GM13977 (cell line): ENCODE measurements around the gene COX10.

ENCODE experiments used
- DNase-seq: peaks from one replicate; pipeline ENCODE4 v3.0.0; 2012; ENCODE audit warnings: low spot score
- in situ Hi-C: fragments of 300-500 bp; cut with MboI; formaldehyde crosslinking; loops from one replicate; pipeline ENCODE4 v1.12.0; 2022; ENCODE audit warnings: low sequenced_read_pairs, low pct_unique_long_range_greater_than_20kb, mixed read lengths, inconsistent platforms; ENCODE audit not compliant: unreplicated experiment
- TF ChIP-seq, protein P1 (sequence below): IDR thresholded peaks from 2 replicates; pipeline ENCODE4 v1.5.1; 2012; ENCODE audit warnings: mild to moderate bottlenecking, control low read depth; ENCODE audit not compliant: insufficient read depth; ENCODE audit errors: extremely low read depth, missing control alignments

The COX10 gene

DNA sequence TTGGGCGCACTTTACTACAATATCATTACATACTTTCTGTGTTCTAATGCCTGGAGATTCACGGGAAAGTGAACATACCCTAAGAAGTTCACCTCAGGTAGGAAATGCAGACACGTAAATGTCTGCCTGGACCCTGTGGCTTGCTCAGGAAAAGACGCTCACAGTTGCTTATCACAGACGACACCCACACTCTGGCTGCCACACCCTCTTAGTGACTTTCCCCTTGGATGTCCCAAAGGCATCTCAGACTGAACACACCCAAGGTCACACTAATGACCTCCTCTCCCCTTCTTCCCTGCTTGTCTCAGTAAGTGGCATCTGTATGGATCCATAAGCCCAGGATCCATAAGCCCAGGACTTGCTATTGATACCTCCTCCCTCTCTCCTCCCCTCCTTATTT, 134.8 kb downstream of the COX10 start:
- DNase-seq: no peak
- TF ChIP-seq, protein P1, sequence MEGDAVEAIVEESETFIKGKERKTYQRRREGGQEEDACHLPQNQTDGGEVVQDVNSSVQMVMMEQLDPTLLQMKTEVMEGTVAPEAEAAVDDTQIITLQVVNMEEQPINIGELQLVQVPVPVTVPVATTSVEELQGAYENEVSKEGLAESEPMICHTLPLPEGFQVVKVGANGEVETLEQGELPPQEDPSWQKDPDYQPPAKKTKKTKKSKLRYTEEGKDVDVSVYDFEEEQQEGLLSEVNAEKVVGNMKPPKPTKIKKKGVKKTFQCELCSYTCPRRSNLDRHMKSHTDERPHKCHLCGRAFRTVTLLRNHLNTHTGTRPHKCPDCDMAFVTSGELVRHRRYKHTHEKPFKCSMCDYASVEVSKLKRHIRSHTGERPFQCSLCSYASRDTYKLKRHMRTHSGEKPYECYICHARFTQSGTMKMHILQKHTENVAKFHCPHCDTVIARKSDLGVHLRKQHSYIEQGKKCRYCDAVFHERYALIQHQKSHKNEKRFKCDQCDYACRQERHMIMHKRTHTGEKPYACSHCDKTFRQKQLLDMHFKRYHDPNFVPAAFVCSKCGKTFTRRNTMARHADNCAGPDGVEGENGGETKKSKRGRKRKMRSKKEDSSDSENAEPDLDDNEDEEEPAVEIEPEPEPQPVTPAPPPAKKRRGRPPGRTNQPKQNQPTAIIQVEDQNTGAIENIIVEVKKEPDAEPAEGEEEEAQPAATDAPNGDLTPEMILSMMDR: no peak
- in situ Hi-C loops: no loop called here

DNA sequence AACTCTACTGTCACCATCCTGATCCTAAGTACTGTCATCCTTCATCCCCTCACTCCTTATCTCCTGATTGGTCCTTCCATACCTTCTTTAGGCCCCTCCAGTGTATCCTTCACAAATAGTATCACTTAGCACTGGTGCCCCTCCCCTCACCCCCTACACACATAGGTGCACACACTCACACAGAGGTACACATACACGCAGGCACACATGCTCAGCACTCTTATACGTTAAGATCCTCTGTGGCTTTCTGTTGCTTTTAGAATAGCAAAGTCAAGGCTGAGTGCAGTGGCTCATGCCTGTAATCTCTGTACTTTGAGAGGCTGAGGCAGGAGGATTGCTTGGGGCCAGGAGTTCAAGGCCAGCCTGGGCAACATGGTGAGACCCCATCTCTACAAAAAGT, 135.2 kb downstream of the COX10 start:
- in situ Hi-C loops: no loop called here

DNA sequence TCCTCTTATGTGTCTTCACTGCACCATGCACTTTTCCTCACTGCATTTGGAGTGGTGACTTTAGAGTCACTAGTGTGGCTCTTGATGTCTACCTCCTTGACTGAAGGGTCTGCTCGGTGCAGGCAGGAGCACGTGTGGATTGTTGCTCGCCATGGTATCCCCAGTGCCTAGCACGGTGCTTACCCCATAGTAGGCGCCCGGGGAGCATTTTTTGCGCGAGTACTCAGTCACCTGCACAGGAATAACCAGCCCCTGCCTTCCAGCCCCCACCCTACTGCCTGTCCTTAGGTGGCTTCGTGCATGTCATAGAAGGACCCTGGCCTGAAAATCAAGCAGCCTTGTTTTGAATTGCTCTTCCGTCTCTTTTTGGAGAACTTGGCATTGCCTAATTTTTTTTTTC, 136.1 kb downstream of the COX10 start:
- TF ChIP-seq, protein P1: no peak
- in situ Hi-C loops: no loop called here
- no peak for DNase-seq

More for the DNA sequence above, 135.2 kb downstream of the COX10 start:
- DNase-seq: no peak
- TF ChIP-seq, protein P1: no peak

DNA sequence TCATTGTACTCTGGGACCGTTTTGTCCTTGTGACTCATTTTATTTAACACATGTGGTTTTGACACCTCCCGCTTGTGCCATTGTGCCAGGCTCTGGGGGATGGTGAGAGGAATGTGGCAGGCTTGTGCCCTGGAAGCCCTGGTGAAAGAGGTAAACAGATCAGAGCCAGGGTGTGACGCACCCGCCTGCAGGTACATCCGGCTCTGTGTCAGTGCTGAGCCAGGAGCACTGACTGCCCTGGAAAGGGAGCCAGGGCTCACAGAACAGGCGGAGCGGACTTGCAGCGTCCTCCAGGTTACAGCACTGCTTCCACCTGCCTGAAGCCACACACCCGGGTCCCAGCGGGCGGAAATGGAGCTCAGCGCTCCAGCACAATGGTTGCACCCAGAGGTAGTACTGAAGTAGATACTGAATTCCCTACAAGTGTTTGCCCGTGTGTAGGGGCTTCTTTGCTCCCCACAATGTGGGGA, 136.7 kb downstream of the COX10 start:
- no peak for DNase-seq
- in situ Hi-C loops: no loop called here
- TF ChIP-seq, protein P1: no peak

DNA sequence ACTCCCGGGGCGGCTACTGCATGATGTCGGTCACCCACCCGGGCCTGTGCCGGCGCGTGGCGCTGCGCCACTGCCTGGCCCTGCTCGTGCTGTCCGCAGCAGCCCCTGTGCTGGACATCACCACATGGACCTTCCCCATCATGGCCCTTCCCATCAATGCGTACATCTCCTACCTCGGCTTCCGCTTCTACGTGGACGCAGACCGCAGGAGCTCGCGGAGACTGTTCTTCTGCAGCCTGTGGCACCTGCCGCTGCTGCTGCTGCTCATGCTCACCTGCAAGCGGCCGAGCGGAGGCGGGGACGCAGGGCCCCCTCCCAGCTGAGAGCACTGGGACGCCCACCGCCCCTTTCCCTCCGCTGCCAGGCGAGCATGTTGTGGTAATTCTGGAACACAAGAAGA, 137.6 kb downstream of the COX10 start:
- TF ChIP-seq, protein P1: no peak
- in situ Hi-C loops: no loop called here
- DNase-seq: no peak

DNA sequence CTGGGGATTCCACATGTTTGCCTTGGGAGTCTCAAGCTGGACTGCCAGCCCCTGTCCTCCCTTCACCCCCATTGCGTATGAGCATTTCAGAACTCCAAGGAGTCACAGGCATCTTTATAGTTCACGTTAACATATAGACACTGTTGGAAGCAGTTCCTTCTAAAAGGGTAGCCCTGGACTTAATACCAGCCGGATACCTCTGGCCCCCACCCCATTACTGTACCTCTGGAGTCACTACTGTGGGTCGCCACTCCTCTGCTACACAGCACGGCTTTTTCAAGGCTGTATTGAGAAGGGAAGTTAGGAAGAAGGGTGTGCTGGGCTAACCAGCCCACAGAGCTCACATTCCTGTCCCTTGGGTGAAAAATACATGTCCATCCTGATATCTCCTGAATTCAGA, 138.5 kb downstream of the COX10 start:
- in situ Hi-C loops: no loop called here
- TF ChIP-seq, protein P1: no peak
- DNase-seq: no peak

DNA sequence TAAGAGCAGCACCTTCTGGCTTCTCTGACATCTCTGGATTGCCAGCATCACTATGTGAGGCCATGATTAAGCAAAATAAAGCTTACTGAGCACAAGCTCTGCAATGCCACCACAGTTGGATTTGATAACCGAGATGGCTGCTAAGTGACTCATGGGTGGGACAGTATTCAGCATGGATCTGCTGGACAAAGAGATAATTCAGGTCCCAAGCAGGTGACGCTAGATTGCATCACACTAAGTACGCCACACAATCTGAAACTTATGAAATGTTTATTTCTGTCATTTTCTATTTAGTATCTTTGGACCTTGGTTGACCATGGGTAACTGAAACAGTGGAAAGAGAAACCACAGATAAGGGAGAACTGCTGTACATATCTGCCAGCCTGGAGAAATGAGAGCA, 139.9 kb downstream of the COX10 start:
- no peak for DNase-seq
- in situ Hi-C loops: no loop called here
- TF ChIP-seq, protein P1: no peak
